HepG2 (cell line): Measurements from ENCODE around the gene TMEM45A. TPM values are rescaled to one million over a fixed set of nuclear protein-coding genes. Genes with fewer than 3 reads are reported as not detected.

ENCODE experiments used
- ATAC-seq: fragments of 200-7000 bp; cut with Tn5 transposase; 3 replicates; pipeline ENCODE4 v1.9.1; 2020; ENCODE audit warnings: mild to moderate bottlenecking, moderate library complexity
- BruUV-seq: library from RNA; stranded (reverse); fragments of 400-500 nt; replicated peaks from 2 replicates; lab custom pipeline; 2021; lab: Mats Ljungman, UMichigan
- CTCF ChIA-PET: fragments of 300-600 bp; formaldehyde crosslinking; extraction: SDS; loops from one replicate; lab custom pipeline; 2021; ENCODE audit warnings: low total read pairs, inconsistent platforms, low intra/inter-chr PET ratio; lab: Yijun Ruan, JAX
- POLR2A ChIA-PET: fragments of 350-600 bp; sonication (Branson Sonifier 250); formaldehyde crosslinking; loops from one replicate; lab custom pipeline; 2020; ENCODE audit warnings: antibody characterized with exemption, inconsistent platforms; lab: Yijun Ruan, JAX
- DNase-seq: peaks from one replicate; pipeline ENCODE4 v3.0.0-alpha.2; 2015; ENCODE audit warnings: low spot score
- FAIRE-seq: peaks from 3 replicates; lab custom pipeline; 2011; peaks lifted over from hg19 to GRCh38; lab: Jason Lieb, UNC
- H2AFZ ChIP-seq: one replicate; pipeline ENCODE4 v1.6.1; 2011; ENCODE audit warnings: low read length, inconsistent platforms
- H3K27ac ChIP-seq: fragments of 300-600 bp; 3 replicates; pipeline ENCODE4 v1.8.0; 2011; ENCODE audit warnings: mixed run types, mild to moderate bottlenecking, mixed read lengths, low read length, inconsistent platforms; ENCODE audit not compliant: insufficient read depth; ENCODE audit errors: extremely low read length
- H3K27me3 ChIP-seq, 2 experiments: fragments of 200-600 bp in 1 of 2; 2 replicates in 1 of 2; 3 replicates in 1 of 2; pipeline versions ENCODE4 v1.6.0 to v1.8.0; 2011; ENCODE audit warnings: low read length in 2 of 2, mild to moderate bottlenecking in 2 of 2, moderate library complexity in 2 of 2, inconsistent platforms in 1 of 2; ENCODE audit not compliant: insufficient read depth in 2 of 2, control insufficient read depth in 1 of 2
- H3K36me3 ChIP-seq, 2 experiments: fragments of 200-600 bp in 1 of 2; replicated peaks in 1 of 2; 2 replicates in 1 of 2; 3 replicates in 1 of 2; pipeline versions ENCODE4 v1.5.1 to v1.8.0; 2011; ENCODE audit warnings: low read length in 2 of 2, inconsistent platforms in 1 of 2; ENCODE audit not compliant: insufficient read depth in 2 of 2, control insufficient read depth in 1 of 2
- H3K4me1 ChIP-seq: 2 replicates; pipeline ENCODE4 v1.5.1; 2012; ENCODE audit warnings: low read length, inconsistent platforms; ENCODE audit not compliant: insufficient read depth
- H3K4me2 ChIP-seq: 2 replicates; pipeline ENCODE4 v1.6.0; 2011; ENCODE audit warnings: low read depth, low read length, inconsistent platforms
- H3K4me3 ChIP-seq, 3 experiments: fragments of 200-600 bp in 1 of 3; sonication (generic), shearing (Covaris generic) in 1 of 3; replicated peaks in 1 of 3; 2 replicates each; pipeline ENCODE4 v1.5.1; 2011 to 2016; ENCODE audit warnings: low read length in 3 of 3, inconsistent platforms in 2 of 3, low read depth in 2 of 3, mild to moderate bottlenecking in 2 of 3, control low read depth in 1 of 3, mixed read lengths in 1 of 3; ENCODE audit not compliant: insufficient read depth in 1 of 3
- H3K79me2 ChIP-seq: one replicate; pipeline ENCODE4 v1.6.1; 2011; ENCODE audit warnings: low read length, inconsistent platforms; ENCODE audit not compliant: insufficient read depth
- H3K9ac ChIP-seq: 2 replicates; pipeline ENCODE4 v1.6.0; 2011; ENCODE audit warnings: mild to moderate bottlenecking, low read depth, low read length, inconsistent platforms; ENCODE audit not compliant: insufficient read depth
- H3K9me3 ChIP-seq: 2 replicates; pipeline ENCODE4 v1.5.1; 2012; ENCODE audit warnings: mild to moderate bottlenecking, low read length
- H4K20me1 ChIP-seq: 2 replicates; pipeline ENCODE4 v1.6.0; 2011; ENCODE audit warnings: inconsistent platforms, mild to moderate bottlenecking, low read length, moderate library complexity; ENCODE audit not compliant: insufficient read depth
- CREB1 ChIP-seq, 2 experiments: fragments of 450-650 bp in 1 of 2; IDR thresholded peaks; 2 replicates each; pipeline ENCODE4 v1.6.1; 2016 to 2017; ENCODE audit warnings: control low read depth in 1 of 2, mild to moderate bottlenecking in 1 of 2, missing compliant biosample characterization in 1 of 2, missing genetic modification characterization in 1 of 2
- NR2F6 ChIP-seq, 2 experiments: IDR thresholded peaks; 2 replicates each; pipeline ENCODE4 v1.6.1; 2016; ENCODE audit warnings: antibody characterized with exemption in 1 of 2, mild to moderate bottlenecking in 1 of 2
- ZKSCAN1 ChIP-seq: fragments of 150-350 bp; IDR thresholded peaks from 2 replicates; pipeline ENCODE4 v1.6.1; 2014; ENCODE audit warnings: low read length
- ZNF34 ChIP-seq: sonication (generic); formaldehyde crosslinking; IDR thresholded peaks from 2 replicates; pipeline ENCODE4 v1.4.0; 2020; ENCODE audit warnings: mild to moderate bottlenecking, missing genetic modification reagents, borderline replicate concordance
- ZSCAN25 ChIP-seq: sonication (generic); formaldehyde crosslinking; IDR thresholded peaks from 2 replicates; pipeline ENCODE4 v1.8.0; 2022; ENCODE audit warnings: mild to moderate bottlenecking, missing genetic modification reagents
- WGBS: methylation state at CpG from one replicate; pipeline ENCODE4 v1.1.6; 2017; ENCODE audit warnings: low lambda C conversion rate; 5-methylcytosine and 5-hydroxymethylcytosine counted together
- in situ Hi-C: cut with HindIII; loops from 2 replicates; pipeline ENCODE4 v1.10.0; 2017; ENCODE audit warnings: low pct_unique_long_range_greater_than_20kb; ENCODE audit not compliant: extremely low pct_ligation_motif_present
- intact Hi-C: fragments of 100-400 bp; cut with micrococcal nuclease; formaldehyde crosslinking; loops from one replicate; pipeline ENCODE4 v1.10.0; 2022; ENCODE audit not compliant: unreplicated experiment
- polyA plus RNA-seq, 8 experiments: library from polyadenylated mRNA; depleted of rRNA in 3 of 8; stranded (reverse) in 7 of 8; unstranded in 1 of 8; fragments of >200 nt; fragmentation: Illumina TruSeq in 4 of 8; extraction: Trizol in 4 of 8; gene quantifications; 2 replicates each; pipeline versions ENCODE4 v1.2.1 to v1.2.3, GENCODE V29; 2011 to 2016; ENCODE audit warnings: low read depth in 4 of 8, missing spikeins in 1 of 8, mixed read lengths in 1 of 8; ENCODE audit not compliant: insufficient read depth in 1 of 8
- total RNA-seq, 5 experiments: library from RNA; depleted of rRNA; stranded (reverse); fragments of >200 nt; fragmentation: Illumina TruSeq; extraction: Trizol; gene quantifications; 2 replicates each; pipeline ENCODE4 v1.2.3, GENCODE V29; 2016; ENCODE audit warnings: low read depth in 1 of 5
- TF ChIP-seq, protein P1 (sequence below): IDR thresholded peaks from 2 replicates; pipeline ENCODE4 v1.6.1; 2016; ENCODE audit warnings: mild to moderate bottlenecking, missing biosample characterization, missing genetic modification reagents
- TF ChIP-seq, protein P2 (sequence below): sonication (generic); formaldehyde crosslinking; IDR thresholded peaks from 2 replicates; pipeline ENCODE4 v1.8.0; 2022; ENCODE audit warnings: missing genetic modification reagents, mild to moderate bottlenecking, inconsistent platforms, borderline replicate concordance

TMEM45A gene
- total and polyA plus RNA-seq, 2 of the 13 experiments (the other 11 are each of a cell fraction or from before 2014, with no cell fraction given): 14.8 to 38.5 TPM

DNA sequence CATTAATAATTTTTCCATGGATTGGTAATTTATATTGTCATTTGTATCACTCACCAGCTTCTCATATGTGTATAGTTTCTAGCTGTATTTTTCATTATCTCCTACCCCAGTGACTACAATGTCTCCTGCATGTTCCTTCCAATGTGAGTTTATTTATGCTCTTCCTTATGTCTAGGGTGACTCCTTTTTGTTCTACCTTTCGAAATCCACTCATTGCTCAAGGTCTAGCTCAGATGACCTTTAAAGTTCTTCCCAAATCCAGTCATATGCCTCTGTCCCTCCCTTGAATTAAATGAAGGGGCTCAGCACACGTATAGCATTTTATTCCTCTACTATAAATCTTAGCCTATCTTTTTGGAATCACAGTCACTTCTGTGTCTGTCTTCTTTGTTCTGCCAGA lies 53.0 kb downstream of the TMEM45A start:
- WGBS: 56% methylated on average over 2 of the region's 2 CpGs
- Histone ChIP-seq H3K27ac (no peak overlapping the region), H3K4me1 (peaks cover 16% of the 10 kb centered on the region), H3K9me3 (no peaks in the 10 kb centered on the region), H3K4me2 (no peak overlapping the region), H4K20me1 (no peaks in the 10 kb centered on the region), H3K9ac (no peak overlapping the region), H3K4me3 (no peak overlapping the region), H3K36me3 (no peaks in the 10 kb centered on the region), H3K27me3 (no peaks in the 10 kb centered on the region), H3K79me2 (no peaks in the 10 kb centered on the region), H2AFZ (no peak overlapping the region)
- ATAC-seq (no peak), FAIRE-seq (no peak), DNase-seq (no peak)
- TF ChIP-seq, protein P1, sequence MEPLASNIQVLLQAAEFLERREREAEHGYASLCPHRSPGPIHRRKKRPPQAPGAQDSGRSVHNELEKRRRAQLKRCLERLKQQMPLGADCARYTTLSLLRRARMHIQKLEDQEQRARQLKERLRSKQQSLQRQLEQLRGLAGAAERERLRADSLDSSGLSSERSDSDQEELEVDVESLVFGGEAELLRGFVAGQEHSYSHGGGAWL: no peak
- TF ChIP-seq ZNF34 (CRISPR knock-in tag) (no peak), CREB1 (IDR thresholded peaks at IDR 0.05) (no peak), CREB1 (CRISPR knock-in tag; IDR thresholded peaks at IDR 0.05) (no peak), ZSCAN25 (CRISPR knock-in tag) (no peak), NR2F6 (IDR thresholded peaks at IDR 0.05) (no peak), NR2F6 (CRISPR knock-in tag; IDR thresholded peaks at IDR 0.05) (no peak), ZKSCAN1 (no peak)
- TF ChIP-seq, protein P2, sequence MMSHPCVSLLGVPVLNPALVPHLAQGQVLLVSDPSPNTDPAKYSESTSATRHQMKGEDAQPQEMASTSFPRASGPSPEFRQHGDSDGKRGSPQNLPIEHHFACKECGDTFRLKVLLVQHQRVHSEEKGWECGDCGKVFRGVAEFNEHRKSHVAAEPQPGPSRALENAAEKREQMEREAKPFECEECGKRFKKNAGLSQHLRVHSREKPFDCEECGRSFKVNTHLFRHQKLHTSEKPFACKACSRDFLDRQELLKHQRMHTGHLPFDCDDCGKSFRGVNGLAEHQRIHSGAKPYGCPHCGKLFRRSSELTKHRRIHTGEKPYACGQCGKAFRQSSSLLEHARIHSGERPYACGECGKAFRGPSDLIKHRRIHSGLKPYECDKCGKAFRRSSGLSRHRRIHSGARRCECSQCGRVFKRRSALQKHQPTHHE (CRISPR knock-in tag): no peak
- CTCF ChIA-PET: no interaction called here
- no TSS peak for BruUV-seq
- in situ Hi-C loops (no loop called here), intact Hi-C loops (no loop called here)
- POLR2A ChIA-PET: no interaction called here
